Stimulated activated CD8-positive, alpha-beta memory T cell treated with anti-CD3 and anti-CD28 coated beads, Interleukin-7, amount 100 ng/mL, for 48 hours (primary cell): ENCODE data around the gene CHST13.
A peak's percentile ranks its signal among the peaks of the same experiment; 100 is the strongest.

Experiments used
- DNase-seq, 2 donors: peaks; one replicate each; pipeline ENCODE4 v3.0.0-alpha.2; 2020; ENCODE audit warnings: low read depth in 1 of 2; ENCODE audit errors: extremely low read depth in 1 of 2

The CHST13 gene, protein sequence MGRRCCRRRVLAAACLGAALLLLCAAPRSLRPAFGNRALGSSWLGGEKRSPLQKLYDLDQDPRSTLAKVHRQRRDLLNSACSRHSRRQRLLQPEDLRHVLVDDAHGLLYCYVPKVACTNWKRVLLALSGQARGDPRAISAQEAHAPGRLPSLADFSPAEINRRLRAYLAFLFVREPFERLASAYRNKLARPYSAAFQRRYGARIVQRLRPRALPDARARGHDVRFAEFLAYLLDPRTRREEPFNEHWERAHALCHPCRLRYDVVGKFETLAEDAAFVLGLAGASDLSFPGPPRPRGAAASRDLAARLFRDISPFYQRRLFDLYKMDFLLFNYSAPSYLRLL

DNA sequence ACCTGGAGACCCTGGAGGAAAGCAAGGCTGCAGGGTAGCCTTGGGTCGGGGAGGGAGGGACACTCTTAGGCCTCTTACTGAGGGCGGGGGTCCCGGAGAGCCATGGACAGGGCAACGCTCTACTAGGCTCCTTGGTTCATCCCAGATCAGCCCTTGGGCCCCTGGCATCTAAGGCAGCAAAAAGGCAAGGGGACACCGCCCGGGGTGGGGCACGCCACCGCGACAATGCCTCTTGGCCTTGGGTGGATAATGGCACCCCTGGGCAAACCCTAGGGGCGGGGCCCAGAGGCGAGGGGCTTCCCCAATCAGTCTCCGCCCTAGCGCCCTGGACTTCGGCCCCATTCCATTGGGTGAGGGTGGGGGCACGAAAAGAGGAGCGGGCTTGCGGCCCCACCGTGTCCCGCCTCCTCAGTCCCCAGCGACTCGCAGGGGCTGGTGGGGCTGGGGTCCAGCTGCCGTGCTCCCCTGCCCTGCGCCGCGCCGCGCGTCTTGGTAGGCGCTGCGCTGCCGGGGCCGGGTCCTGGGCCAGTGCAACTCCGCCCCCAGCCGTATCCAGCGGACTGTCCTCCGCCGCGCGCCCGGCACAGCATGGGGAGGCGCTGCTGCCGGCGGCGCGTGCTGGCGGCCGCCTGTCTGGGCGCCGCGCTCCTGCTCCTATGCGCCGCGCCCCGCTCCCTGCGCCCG is at the start of gene CHST13:
Gene CHST13 (plus strand): TSS at position 411 of the 684 bp plus-strand sequence. CDS start 178 bp downstream, at position 589.
- no peak for DNase-seq

DNA sequence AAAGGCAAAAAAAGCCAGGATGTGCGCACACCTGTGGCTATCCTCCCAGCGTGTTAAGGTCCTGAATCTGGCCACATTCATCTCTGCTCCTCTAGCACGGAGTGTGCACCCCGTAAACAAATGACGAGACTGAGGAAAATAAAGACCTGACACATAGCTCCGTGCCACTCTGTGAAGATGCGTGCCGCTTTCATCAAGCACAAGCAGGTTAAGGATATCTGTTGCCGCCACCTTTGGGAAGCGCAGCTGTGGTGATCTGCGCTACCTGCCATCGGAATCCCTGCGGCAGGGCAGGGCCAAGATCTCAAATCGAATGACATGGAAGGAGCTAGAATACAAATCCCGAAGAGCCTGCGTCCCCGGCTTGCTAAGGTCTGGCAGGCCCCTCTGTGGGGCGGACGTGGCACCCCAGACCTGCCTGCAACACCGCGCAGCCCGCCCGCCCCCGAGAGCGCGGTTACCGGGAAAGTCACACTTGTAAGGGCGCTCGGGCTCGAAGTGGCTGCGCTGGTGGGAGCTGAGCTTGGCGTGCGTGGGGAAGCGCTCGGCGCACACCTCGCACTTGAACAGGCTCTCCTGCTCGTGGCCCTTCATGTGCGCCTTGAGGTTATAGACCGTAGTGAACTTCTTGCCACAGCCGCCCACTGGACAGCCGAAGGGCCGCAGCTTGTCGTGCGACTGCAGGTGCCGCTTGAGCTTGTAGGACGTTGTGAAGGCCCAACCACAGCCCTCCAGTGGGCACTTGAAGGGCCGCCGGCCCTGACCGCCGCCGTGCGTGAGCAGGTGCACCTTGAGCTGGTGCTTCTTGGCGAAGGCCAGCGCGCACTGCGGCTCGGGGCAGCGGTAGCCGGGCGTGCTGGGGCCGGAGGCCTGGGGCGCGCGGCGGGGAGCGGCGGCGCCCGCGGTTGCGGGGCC is 49.2 kb upstream of the CHST13 start:
- no peak for DNase-seq

DNA sequence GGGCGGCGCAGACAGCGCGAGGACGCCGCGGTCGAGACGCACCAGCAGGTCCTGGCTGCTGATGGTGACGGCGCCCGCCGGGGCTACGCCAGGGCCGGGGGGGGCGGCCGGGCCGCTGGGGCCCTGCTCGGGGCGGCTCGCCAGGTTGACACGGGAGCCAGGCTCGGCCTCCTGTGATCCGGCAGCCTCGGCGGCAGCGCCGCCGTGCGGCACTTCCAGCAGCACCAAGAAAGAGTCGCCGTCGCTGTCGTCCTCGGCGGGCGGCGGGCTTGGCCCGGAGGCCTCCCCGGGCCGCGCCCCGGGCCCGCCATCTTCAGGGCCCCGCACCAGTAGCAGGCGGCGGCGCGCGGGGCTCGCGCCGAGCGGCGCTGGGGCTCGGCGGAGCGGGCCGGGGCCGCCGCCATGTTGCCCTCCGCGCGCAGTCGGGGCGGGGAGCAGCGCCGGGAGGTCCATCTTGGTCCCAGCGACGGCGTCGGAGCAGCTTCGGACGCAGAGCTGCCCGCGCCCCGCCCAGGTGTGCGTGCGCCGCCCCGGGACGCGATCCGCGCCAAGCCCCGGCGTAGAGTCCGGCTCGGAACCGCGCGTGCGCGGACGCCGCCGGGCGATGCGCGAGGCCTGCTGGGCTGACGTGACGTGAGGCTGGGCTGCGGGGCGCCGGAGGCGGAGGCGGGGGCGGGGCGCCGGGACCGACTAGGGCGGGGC is 48.4 kb upstream of the CHST13 start, which contains the start of gene ZXDC:
Gene ZXDC (minus strand): TSS at position 479 of the 702 bp plus-strand sequence. CDS start 26 bp downstream, at position 453.
- peak; percentile 85 to 92 for DNase-seq

- peak in 1 of 2 donors; percentile 34 for DNase-seq
Measured at GRCh38 chr3:126476166-126477060, 47.5 kb upstream of the CHST13 start.

DNA sequence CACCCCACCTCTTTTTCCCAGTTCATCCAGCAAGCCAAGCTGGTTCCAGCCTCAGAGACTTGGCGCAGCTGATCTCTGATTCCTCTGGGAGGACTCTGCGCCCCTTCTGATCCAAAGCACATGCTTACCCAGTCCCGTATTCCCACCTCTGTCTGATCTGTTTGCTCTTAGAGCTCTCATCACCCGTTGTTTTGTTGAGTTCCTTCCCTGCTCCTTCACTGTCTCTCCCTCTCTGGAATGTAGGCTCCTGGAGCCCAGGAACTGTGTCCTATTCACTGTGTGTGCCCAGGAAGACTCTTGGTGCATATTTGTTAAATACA is 46.9 kb upstream of the CHST13 start:
- DNase-seq, result no peak

- DNase-seq, result no peak
Measured at GRCh38 chr3:126478581-126479310, 45.2 kb upstream of the CHST13 start.

DNA sequence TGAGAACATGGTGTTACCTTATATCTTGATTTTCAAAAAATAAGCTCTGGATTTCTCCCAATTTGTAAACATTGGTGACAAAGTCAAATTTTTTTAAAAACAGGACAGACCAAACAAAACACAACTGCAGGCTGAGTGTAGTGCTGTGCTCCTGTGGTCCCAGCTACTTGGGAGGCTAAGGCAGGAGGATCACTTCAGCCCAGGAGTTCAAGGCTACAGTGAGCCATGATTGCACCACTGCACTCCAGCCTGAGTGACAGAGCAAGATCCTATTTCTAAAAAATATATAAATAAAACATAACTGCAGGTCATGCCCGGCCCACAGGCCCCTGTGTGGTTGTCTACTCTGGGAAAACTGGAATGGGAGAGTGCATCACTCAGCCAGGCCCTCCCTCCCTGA is 44.3 kb upstream of the CHST13 start:
- no peak for DNase-seq

- no peak for DNase-seq
Measured at GRCh38 chr3:126480206-126480605, 43.7 kb upstream of the CHST13 start.

DNA sequence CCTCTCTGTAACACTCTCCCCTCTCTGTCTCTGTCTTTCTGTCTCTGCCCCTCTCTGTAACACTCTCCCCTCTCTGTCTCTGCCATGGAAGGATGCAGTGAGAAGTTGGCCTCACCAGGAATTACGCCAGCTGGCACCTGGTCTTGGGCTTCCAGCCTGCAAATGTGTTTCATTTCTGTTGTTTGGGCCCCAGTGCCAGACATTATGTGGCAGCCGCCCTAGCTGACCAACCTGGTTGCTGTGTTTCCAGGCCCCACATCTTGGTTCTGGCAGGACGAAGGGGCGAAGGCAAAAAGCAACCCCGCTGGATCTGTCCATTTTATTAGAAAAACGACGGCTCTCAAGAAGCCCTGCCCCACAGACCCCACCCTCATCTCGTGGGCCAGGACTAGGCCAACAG is 43.1 kb upstream of the CHST13 start:
- no peak for DNase-seq

DNA sequence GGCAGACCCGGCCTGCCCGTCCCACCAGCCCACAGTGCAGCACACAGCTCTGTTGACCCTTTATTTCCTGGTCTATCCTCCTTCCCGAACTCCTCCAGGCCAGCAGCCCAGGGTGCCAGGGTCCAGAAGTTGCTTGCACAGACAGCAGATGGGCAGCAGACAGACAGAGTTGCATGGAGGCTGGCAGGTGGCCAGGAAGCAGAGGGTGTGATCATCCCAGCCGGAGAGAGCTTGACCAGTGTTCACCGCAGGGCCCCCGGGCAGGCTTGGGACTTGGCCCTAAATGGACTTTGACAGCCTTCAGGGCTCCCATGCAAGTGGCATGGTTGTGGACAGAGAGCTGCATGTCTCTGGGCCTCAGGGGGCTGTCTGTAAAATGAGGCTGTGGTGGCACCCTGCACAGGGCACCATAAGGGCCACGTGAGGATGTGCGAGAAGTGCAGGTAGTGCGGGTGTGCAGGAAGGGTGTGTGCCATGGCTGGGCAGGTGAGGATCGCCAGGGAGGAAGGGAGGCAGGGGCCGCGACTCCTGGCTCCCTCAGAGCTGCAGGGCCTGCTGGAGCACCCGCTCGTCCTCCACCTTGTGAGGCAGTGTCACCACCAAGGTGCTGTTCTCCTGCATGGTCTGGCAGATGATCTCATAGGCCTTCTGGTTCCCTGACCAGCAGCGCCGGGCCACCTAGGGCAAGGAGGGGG is 42.0 kb upstream of the CHST13 start:
- no peak for DNase-seq

- DNase-seq, result no peak
Measured at GRCh38 chr3:126482503-126483255, 41.3 kb upstream of the CHST13 start.

DNA sequence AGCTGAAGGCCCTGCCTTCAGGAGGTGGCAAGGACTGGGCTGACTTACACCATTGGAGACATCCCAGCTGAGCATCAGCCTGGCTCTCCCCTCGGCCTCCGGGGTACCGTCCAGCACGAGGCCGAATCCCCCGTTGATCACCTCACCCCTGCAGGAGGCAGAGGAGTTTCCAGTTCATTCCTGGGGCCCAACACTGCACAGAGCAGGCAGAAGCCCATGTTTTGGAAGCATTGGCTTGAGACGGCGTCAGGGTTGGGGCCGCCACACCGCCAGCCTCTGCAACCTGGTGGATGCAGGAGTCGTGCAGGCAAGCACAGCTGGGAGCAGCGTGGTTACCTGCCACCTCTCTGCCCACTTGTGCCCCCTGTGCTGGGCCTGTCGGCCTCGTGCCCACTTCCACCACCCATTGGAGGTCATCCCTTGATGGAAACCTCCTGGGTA is 40.6 kb upstream of the CHST13 start:
- DNase-seq, result no peak

DNA sequence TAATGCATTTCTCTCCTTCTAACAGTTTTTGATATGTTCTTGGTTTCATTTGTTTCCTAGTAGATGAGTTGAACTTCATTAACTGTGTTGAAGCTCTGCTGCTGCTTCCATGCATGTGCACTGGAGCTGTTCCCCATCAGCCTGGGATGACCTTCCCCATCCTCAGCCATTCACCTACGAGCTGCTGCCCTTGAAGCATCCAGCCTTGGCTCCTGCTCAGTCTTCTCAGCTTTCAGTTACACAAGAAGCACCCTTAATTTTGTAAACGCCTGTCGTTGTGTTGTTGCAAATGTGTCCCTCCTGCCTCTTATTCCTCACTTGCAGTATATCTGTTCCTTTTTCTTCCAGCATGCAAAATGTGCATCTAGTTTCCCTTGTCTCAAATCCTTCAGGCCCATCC is 39.8 kb upstream of the CHST13 start:
- DNase-seq, result no peak

DNA sequence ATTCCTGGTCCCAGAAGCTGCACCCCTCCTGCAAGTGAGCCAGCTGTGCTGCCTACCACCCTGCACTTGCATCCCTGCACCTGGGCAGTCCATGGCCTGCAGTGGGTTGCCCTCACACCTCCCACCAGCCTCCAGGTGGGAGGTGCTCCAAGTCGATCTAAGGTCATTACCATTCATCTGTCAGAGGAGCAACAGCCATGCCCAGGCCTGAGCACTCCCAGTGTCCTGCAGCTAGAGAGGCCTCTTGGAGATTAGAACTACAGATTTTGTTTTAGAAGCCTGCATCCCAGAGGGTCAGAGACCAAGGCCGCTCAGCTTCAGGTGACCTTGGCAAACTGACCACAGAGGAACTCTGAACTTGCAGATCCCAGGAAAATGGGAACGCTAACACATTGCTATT is 39.3 kb upstream of the CHST13 start:
- DNase-seq, result no peak

DNA sequence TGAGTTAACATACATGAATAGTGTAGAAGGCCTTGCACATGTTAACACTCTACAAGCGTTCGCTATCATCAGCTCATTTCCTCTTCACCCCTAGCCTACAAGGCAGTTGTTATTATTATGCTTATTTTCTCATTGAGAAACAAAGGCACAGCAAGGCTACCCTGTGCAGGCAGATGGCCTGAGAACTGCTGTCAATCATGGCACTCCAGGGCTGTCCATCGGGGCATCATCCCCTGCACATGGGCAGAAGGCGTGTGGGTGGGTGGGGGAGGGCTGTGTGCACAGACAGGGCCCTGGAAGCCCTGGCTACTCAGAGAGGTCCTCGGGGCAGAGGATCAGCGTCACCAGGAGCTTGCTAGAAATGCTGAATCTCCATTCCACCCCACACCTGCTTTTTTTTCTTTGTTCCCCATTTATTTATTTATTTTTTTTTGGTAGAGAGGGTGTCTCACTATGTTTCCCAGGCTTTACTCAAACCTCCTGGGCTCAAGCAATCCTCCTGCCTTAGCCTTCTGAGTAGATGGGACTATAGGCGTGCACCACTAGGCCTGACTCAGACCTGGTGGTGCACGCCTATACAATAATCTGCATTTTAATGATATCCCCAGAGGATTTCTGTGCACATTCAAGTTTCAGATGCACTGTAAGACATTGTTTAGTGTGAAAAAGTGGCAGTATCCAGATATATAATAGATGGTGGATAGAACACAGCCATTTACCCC is 38.6 kb upstream of the CHST13 start:
- no peak for DNase-seq

DNA sequence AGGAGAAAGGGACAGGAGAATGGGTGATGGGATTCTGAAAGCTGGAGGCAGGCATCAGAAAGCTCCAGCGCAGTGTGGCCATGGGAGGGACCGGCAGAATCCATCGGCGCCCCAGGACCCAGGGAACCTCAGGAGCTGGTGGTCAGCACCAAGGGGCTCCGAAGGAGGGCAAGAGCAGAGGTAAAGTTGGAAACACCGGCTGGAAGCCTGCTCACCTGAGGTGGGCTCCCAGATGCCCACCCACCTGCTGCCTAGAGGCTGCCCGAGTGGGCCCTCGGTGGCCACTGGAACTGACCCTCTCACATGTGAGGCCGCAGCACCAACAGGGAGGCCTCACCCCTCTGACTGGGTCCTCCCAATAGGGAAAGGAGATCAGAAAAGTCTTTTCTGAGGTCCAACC is 38.0 kb upstream of the CHST13 start:
- DNase-seq, result no peak

DNA sequence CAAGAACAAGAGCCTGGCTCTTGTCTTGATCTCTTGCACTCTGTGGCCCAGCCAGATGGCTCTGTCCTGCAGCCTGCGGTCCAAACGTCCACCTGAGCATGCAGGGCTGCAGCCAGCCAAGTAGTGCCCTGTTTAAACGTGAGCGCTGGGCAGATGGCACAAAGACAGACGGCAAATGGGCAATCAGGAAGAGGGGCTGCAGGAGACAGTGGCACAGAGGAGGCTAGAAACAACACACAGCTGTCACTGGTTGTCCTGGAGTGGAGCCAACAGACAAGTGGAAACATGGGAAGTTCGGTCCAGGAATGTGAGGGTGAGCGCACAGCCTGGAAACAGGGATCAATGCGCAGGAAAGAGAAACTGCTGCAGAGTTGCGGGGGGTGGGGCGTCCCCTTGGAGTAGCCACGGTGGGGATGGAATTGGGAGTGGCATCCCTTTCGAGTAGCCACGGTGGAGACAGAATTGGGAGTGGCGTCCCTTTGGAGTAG is 37.6 kb upstream of the CHST13 start:
- DNase-seq, result no peak
